ENCODE measurements around the gene SLC7A1.

SLC7A1 gene

DNA sequence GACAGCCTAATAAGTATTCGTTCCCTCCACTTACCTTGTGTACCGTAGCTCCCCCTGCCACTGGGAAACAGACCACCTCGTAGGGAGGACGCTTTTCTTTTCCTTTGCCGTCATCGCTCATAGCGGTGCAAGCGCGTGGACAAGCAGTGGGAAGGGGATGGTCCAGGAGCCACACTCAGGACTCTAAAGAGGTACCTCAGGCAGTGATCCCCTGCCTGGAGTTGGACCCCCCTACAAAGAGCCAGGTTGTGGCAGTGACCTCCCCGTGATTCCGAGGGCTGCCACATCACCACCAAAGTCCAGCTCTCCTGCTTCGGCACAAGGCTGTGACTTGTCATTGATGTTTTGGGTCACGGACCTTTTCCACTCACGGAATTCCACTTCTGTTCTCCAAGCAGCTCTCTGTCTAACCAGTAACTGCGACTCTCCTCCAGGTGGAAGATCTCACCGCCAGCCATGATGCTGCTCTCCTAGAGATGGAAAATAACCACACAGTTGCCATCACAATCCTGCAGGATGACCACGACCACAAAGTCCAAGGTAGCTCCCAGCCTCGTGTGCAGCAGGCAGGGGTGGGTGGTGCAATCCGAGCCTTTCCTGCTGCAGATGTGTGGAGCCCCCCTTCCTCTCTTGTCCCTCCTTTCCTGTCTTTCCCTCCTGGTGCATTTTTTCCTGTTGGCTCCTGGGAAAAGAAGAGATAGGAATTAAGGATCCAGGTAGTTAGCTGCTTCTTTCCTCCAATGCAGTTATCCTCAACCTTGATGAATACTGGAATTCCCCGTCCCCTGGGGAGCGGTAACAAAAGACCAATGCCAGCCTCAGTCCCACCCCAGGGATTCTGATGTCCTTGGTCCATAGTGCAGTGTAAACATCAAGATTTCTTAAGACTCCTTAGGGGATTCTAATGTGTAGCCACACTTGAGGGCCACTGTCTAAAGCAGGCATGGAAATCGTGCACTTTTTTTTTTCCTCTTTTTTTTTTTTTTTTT lies 107.7 kb downstream of the SLC7A1 start:
- DNase-seq (ENCODE audit: low spot score), result no peak

GRCh38 chr13:29486551-29486950 lies 108.9 kb downstream of the SLC7A1 start:
- no peak for DNase-seq (ENCODE audit: low spot score)

- DNase-seq (ENCODE audit: low spot score), result no peak
These were observed 110.7 kb downstream of the SLC7A1 start for GRCh38 chr13:29484796-29485195.

DNA sequence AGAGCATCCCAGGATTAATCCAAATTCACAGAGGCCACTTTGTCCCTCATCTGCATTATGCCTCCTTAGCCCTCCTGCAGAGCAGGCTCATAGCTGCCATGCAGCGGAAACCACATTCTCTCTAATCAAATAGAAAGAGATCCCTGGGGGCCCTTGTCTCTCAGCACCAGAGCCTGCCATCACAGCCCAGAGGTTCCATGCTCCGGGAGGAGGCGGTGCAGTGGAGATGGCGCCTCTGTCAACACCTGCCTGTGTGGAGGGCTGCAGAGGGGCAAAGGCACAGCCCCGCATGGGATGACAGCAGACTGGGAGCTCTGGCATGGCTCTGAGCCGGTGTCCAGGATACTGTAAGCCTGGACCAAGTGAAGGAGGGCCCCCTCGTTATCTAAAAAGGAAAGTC lies 111.3 kb downstream of the SLC7A1 start:
- DNase-seq (ENCODE audit: low spot score), result no peak

DNA sequence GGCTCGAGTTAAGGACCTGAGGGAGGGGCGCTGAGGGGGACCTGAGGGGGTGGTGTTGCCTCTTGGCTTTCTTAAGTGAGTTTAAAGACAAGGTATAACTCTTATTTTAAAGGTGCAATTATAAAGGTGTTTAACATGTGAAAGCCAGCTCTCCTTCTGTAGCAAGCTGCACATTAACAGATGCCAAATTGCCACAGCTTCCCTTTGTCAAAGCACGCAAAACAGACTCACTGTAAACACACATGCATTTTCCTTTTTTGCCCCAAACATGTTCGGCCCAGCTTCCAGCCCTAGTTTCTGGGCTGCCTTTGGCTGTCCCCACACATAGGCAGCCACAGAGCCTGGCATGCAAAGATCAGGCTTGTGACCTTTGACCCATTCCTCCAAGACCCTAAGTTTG lies 111.9 kb downstream of the SLC7A1 start:
- no peak for DNase-seq (ENCODE audit: low spot score)

DNA sequence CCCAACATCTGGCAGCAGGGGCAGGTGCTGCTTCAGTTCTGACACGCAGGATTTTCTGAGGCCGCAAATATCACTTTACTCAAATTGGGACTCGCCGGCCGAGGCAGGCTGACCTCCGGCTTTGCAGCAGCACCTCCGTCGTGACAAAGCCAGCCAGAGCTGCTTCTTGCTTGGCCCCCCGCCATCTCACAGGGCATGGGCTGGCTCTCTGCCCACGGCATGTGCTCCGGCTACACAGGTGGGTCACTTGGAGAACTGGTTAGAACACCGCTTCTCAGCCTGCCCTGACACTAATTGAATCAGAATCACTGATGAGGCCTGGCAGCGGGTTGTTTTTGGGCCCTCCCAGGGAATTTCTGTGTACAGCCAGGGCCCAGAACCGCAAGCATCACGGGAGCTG lies 112.3 kb downstream of the SLC7A1 start:
- no peak for DNase-seq (ENCODE audit: low spot score)

GRCh38 chr13:29482504-29482903 lies 113.0 kb downstream of the SLC7A1 start:
- DNase-seq (ENCODE audit: low spot score), result no peak

GRCh38 chr13:29481603-29482002 lies 113.9 kb downstream of the SLC7A1 start:
- DNase-seq (ENCODE audit: low spot score), result no peak

- DNase-seq (ENCODE audit: low spot score), result no peak
These were observed 114.5 kb downstream of the SLC7A1 start for GRCh38 chr13:29480893-29481525.

- DNase-seq (ENCODE audit: low spot score), result no peak
These were observed 115.6 kb downstream of the SLC7A1 start for GRCh38 chr13:29479716-29480492.

DNA sequence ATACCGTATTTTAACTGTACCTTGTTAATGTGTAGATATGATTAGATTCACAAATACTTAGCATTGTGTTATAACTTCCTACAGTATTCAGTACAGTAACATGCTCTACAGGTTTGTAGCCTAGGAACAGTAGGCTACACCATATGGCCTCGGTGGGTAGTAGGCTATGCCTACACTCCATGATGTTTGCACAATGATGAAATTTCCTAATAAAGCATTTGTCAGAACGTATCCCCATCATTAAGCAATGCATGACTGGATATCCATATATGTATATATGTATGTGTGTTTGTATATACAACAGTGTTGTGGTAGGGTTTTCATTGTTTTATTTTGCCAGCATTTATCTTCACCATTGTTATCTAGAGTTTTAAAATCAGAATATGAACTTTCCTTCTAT lies 119.4 kb downstream of the SLC7A1 start:
- no peak for DNase-seq (ENCODE audit: low spot score)

DNA sequence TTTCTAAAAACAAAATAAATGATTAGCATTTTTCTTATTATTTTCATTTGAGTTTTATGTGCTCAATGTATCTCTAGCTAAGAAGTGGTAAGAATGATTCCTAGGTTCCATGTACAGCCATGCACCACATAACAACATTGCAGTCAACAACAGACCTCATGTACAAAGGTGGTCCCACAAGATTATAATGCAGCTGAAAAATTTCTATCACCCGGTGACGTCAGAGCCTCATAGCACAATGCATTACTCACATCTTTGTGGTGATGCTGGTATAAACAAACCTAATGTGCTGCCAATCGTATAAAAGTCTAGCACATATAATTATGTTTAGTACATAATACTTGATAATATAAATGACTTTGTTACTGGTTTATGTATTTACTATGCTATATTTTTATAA lies 120.5 kb downstream of the SLC7A1 start:
- no peak for DNase-seq (ENCODE audit: low spot score)

- no peak for DNase-seq (ENCODE audit: low spot score)
These were observed 122.3 kb downstream of the SLC7A1 start for GRCh38 chr13:29473166-29473565.

DNA sequence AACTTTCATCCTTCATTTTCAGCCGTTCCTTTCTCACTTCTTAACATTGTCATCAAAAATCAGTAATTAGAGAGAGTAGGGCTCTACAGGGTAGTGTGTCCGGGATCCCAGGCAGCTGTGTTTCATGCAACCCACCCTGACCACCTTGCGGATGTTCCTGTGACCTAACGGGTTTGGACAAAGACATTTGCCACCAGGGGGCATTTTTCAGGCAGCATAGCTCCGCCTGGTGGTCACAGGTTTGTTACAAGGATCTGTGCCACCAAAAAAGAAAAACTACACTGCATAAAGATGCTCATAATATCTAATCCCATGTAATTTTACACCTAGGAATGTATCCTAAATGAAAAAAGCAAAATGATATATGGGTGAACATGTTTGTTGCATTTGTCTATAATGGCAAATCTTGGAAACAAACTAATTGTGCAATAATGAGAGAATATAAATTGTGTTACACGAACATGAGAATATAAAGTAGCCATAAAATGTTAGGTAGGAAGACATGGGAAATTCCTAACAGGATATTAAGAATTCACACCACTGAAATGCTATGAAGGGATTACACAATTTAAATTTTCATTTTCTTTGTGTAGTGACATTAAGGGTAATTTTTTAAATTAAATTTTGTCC lies 123.0 kb downstream of the SLC7A1 start:
- DNase-seq (ENCODE audit: low spot score), result peak; percentile 40

DNA sequence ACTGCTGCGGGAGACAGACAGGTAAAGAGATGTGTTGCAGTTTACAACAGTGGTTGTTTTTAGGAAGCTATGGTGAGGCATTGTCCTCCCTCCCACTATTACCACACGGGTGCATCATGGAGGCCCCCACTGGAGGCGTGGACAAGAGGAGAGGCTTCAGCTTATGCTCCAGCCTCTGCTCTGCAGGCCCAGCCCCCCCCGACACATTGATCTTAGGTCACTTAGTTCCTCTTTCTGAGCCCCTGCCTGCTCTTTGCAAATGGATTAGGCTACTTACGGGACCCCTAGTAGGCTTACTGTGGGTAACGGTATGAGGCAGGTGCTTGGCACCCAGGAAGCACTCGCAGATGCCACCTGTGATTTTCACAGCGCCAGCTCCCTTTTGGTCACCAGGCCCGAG lies 123.9 kb downstream of the SLC7A1 start:
- DNase-seq (ENCODE audit: low spot score), result no peak

- DNase-seq (ENCODE audit: low spot score), result no peak
These were observed 129.7 kb downstream of the SLC7A1 start for GRCh38 chr13:29465741-29466293.

GRCh38 chr13:29464105-29464679 lies 131.3 kb downstream of the SLC7A1 start:
- DNase-seq (ENCODE audit: low spot score), result no peak

DNA sequence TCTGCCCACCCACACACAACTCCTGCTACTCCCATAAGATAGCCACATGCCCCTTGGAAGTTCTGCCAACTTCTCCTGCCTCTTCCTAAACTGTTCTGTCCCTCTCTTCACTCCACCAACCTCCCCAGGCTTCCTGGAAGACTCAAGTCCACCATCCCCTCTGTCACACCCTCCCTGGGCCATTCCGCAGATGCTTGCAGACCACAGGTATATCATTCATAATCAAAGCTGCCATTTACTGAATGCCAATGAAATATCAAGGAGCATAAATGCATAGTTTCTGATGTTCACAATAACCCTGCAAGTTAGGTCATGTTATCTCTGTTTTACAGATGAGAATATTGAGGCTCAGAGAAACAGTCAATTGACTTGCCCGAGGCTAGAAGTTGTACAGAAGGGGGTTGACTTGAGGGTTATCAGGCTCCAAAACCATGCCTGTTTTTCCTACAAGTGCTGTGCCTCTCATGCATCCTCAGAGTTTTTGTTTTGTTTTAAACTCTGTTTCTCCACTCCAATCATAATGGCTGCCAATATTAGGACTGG lies 135.6 kb downstream of the SLC7A1 start:
- DNase-seq (ENCODE audit: low spot score), result no peak
